DOHH2 (cell line): ENCODE results near the gene DOCK1.

Experiments used
- CTCF ChIP-seq: fragments of 200-600 bp; sonication (generic); IDR thresholded peaks from one replicate; pipeline ENCODE4 v1.5.1; 2014; ENCODE audit warnings: antibody characterized with exemption, mild to moderate bottlenecking, low read depth, low read length; ENCODE audit not compliant: poor library complexity, severe bottlenecking
- EZH2phosphoT487 ChIP-seq: fragments of 200-600 bp; sonication (generic); IDR thresholded peaks from 2 replicates; pipeline ENCODE4 v1.6.1; 2017; ENCODE audit warnings: borderline replicate concordance, mild to moderate bottlenecking, antibody characterized with exemption, low read length, moderate library complexity, mixed read lengths

- TF ChIP-seq EZH2phosphoT487, result no peak
- TF ChIP-seq CTCF, result no peak
Observed at GRCh38 chr10:127190427-127190826, 285.2 kb downstream of the DOCK1 start.
